IPS-20b (cell line): ENCODE data around the gene PRRC1.

Experiments
- H3K27ac ChIP-seq: one replicate; pipeline ENCODE4 v1.5.1; 2013; ENCODE audit warnings: low read length
- H3K27me3 ChIP-seq: 2 replicates; pipeline ENCODE4 v1.6.1; 2013; ENCODE audit warnings: mild to moderate bottlenecking, low read length, inconsistent platforms; ENCODE audit not compliant: insufficient read depth
- H3K36me3 ChIP-seq: 2 replicates; pipeline ENCODE4 v1.6.1; 2013; ENCODE audit warnings: low read depth, mild to moderate bottlenecking, inconsistent platforms, low read length, moderate library complexity; ENCODE audit not compliant: insufficient read depth
- H3K4me1 ChIP-seq: 2 replicates; pipeline ENCODE4 v1.6.1; 2013; ENCODE audit warnings: mild to moderate bottlenecking, control low read depth, inconsistent platforms, low read length, moderate library complexity; ENCODE audit not compliant: insufficient read depth
- H3K4me3 ChIP-seq: 2 replicates; pipeline ENCODE4 v1.5.1; 2013; ENCODE audit warnings: mild to moderate bottlenecking, low read length, inconsistent platforms
- H3K9ac ChIP-seq: 2 replicates; pipeline ENCODE4 v1.6.1; 2013; ENCODE audit warnings: low read depth, mild to moderate bottlenecking, inconsistent platforms, low read length, moderate library complexity
- H3K9me3 ChIP-seq: 2 replicates; pipeline ENCODE4 v1.6.1; 2013; ENCODE audit warnings: mild to moderate bottlenecking, low read depth, low read length, inconsistent platforms; ENCODE audit not compliant: insufficient read depth

Gene PRRC1

DNA sequence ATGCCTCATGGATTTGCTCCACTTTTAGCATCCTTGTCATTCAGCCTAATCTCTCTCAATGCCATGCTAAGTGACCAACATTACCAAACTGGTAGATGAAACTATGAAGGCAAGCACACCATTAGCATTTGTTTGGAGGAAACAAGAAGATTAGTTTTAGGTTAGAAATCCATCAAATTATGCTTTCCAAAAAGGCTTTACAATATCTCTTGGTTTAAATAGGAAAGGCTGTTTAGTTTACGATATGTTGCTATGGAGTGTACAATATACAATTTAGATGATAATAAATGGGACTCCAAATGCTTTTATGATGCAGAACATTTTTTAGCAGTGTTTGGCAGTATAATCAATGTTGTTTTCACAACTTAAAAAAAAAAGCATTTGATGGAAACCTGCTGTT is 83.7 kb downstream of the PRRC1 start:
- H3K27me3 ChIP-seq, result no peaks in the 10 kb centered on the region
- no peaks in the 10 kb centered on the region for H3K36me3 ChIP-seq
- H3K4me3 ChIP-seq, result no peak overlapping the region
- H3K27ac ChIP-seq, result no peak overlapping the region
- H3K9ac ChIP-seq, result no peak overlapping the region
- H3K4me1 ChIP-seq, result peaks cover 7% of the 10 kb centered on the region; the same call in 1 of the 2 replicates
- H3K9me3 ChIP-seq, result no peaks in the 10 kb centered on the region

DNA sequence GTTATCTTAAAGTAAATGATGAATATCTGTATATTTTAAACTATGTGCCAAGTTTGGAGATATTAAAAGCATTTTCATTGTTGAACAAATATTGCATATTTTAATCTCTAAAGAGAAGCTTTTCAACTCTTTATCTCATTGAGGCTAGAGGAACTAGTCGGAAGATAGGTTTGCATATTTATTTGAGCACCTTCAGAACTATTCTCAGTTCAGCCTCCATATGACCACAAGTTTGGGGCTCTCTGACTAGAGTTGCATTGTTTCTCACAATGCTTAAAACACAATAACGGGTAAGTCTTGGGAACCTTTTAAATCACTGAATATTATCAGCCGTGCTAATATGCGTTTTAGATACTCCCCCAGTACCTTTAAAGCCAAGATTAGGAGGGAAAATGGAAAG is 84.2 kb downstream of the PRRC1 start:
- Histone ChIP-seq H3K9ac (no peak overlapping the region), H3K27ac (no peak overlapping the region), H3K4me1 (peaks cover 7% of the 10 kb centered on the region; the same call in 1 of the 2 replicates), H3K36me3 (no peaks in the 10 kb centered on the region), H3K9me3 (no peaks in the 10 kb centered on the region), H3K4me3 (no peak overlapping the region), H3K27me3 (no peaks in the 10 kb centered on the region)

DNA sequence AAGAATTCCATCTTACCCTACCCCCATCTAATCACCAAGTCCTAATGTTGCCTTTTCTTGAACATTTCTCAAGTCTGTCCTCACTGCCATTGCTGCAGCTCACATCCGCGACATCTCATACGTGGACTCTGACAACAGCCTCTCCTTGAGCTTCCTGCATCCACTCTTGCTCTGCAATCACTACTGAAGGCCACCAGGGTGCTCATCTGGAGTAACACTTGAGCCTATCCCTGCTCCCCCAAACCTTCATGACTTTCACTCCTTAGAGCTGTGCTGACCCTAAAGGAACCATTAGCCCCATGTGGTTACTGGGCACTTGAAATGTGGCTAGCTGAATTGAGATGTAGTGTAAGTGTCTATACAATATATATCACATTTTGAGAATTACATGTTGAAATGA is 85.0 kb downstream of the PRRC1 start:
- Histone ChIP-seq H3K4me3 (no peak overlapping the region), H3K9ac (no peak overlapping the region), H3K27ac (no peak overlapping the region), H3K27me3 (no peaks in the 10 kb centered on the region), H3K9me3 (no peaks in the 10 kb centered on the region), H3K36me3 (no peaks in the 10 kb centered on the region), H3K4me1 (peaks cover 7% of the 10 kb centered on the region; the same call in 1 of the 2 replicates)

DNA sequence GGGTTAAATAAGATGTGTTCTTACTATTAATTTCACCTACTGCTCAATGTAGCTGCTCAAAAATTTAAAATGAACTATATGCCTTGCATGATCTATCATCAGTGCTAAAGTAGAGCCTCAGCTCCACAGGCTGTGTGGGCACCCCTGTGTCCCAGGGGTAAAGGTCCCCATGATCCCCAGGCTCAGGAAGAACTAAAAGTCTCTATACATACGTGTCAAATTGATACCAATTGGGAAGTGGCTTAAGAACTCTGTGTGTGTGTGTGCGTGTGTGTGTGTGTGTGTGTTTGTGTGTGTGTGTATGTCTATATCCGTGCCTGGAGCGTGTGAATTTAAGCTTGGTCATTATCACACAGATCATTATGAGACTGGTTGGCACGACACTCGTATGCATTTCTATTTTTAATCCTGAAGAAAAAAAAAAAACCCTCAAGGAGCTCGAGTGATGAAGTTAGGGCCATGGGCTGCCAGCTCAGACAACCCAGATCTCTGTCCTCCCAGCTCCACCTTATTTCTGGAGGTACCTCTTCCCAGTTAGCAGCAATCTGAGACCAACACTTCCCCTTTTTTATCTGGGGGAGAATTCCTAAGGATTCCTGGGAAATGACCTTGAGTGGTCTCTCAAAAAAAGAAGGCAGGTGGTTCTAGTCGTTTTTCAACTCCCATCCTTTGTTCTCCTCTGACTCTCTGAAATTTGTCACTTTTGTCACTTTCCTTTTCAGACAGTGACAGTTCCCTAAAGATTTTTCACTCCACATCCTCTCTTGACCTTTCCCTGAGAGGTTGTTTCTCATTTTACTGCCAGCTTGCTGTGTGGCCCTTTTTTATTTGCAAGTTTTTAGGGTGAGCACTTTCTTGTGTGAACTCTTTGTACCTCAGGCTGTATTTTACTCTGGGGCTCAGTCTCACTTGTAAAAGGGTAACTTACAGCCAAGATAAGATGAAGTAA is 85.7 kb downstream of the PRRC1 start:
- Histone ChIP-seq H3K4me3 (no peak overlapping the region), H3K9ac (no peak overlapping the region), H3K27ac (no peak overlapping the region), H3K4me1 (peaks cover 7% of the 10 kb centered on the region; the same call in 1 of the 2 replicates), H3K27me3 (no peaks in the 10 kb centered on the region), H3K9me3 (no peaks in the 10 kb centered on the region), H3K36me3 (no peaks in the 10 kb centered on the region)
